Mesenchymal stem cell (in vitro differentiated cells and primary cell): Measurements from ENCODE around the gene PKHD1.

Experiments
- DNase-seq: peaks from one replicate; pipeline ENCODE4 v3.0.0-alpha.2; 2013
- H2AFZ ChIP-seq: one replicate; pipeline ENCODE4 v1.6.1; 2013; ENCODE audit warnings: low read depth, mild to moderate bottlenecking, control low read depth, inconsistent platforms, low read length, moderate library complexity
- H2AK5ac ChIP-seq: 2 replicates; pipeline ENCODE4 v1.6.1; 2013; ENCODE audit warnings: low read length, moderate library complexity, mild to moderate bottlenecking, inconsistent platforms; ENCODE audit not compliant: severe bottlenecking
- H2BK120ac ChIP-seq: one replicate; pipeline ENCODE4 v1.6.1; 2013; ENCODE audit warnings: low read depth, mild to moderate bottlenecking, inconsistent platforms, low read length, moderate library complexity
- H2BK12ac ChIP-seq, 2 experiments: one replicate each; pipeline ENCODE4 v1.6.1; 2013; ENCODE audit warnings: inconsistent platforms in 2 of 2, low read length in 2 of 2, mild to moderate bottlenecking in 2 of 2, moderate library complexity in 2 of 2, control low read depth in 1 of 2
- H2BK15ac ChIP-seq: one replicate; pipeline ENCODE4 v1.6.1; 2013; ENCODE audit warnings: mild to moderate bottlenecking, low read depth, inconsistent platforms; ENCODE audit not compliant: poor library complexity, severe bottlenecking
- H2BK5ac ChIP-seq: 2 replicates; pipeline ENCODE4 v1.6.1; 2013; ENCODE audit warnings: low read depth, mild to moderate bottlenecking, low read length, control low read depth, inconsistent platforms; ENCODE audit not compliant: poor library complexity, severe bottlenecking
- H3K14ac ChIP-seq, 2 experiments: one replicate each; pipeline ENCODE4 v1.6.1; 2013; ENCODE audit warnings: inconsistent platforms in 2 of 2, low read length in 2 of 2, control low read depth in 1 of 2, mild to moderate bottlenecking in 1 of 2, moderate library complexity in 1 of 2
- H3K18ac ChIP-seq, 2 experiments: one replicate each; pipeline ENCODE4 v1.6.1; 2013; ENCODE audit warnings: inconsistent platforms in 2 of 2, low read length in 2 of 2, control low read depth in 1 of 2, low read depth in 1 of 2, mild to moderate bottlenecking in 1 of 2
- H3K23ac ChIP-seq, 2 experiments: one replicate each; pipeline ENCODE4 v1.6.1; 2013; ENCODE audit warnings: inconsistent platforms in 2 of 2, low read length in 2 of 2, mild to moderate bottlenecking in 2 of 2, moderate library complexity in 2 of 2, control low read depth in 1 of 2
- H3K27ac ChIP-seq: 2 replicates; pipeline ENCODE4 v1.5.1; 2013; ENCODE audit warnings: mild to moderate bottlenecking, moderate library complexity, low read length, control low read depth, inconsistent platforms; ENCODE audit not compliant: poor library complexity, severe bottlenecking
- H3K27me3 ChIP-seq, 2 experiments: 2 replicates each; pipeline versions ENCODE4 v1.6.1 to v1.7.0; 2013; ENCODE audit warnings: low read length in 2 of 2, mild to moderate bottlenecking in 2 of 2, moderate library complexity in 2 of 2, control low read depth in 1 of 2, inconsistent platforms in 1 of 2; ENCODE audit not compliant: control insufficient read depth in 1 of 2, insufficient read depth in 1 of 2
- H3K36me3 ChIP-seq, 2 experiments: 2 replicates each; pipeline versions ENCODE4 v1.6.1 to v1.7.0; 2013; ENCODE audit warnings: low read length in 2 of 2, control low read depth in 1 of 2, inconsistent platforms in 1 of 2, low read depth in 1 of 2, mild to moderate bottlenecking in 1 of 2; ENCODE audit not compliant: insufficient read depth in 2 of 2, control insufficient read depth in 1 of 2
- H3K4ac ChIP-seq, 2 experiments: one replicate each; pipeline ENCODE4 v1.6.1; 2013; ENCODE audit warnings: inconsistent platforms in 2 of 2, low read length in 2 of 2, mild to moderate bottlenecking in 2 of 2, moderate library complexity in 2 of 2, control low read depth in 1 of 2, low read depth in 1 of 2
- H3K4me1 ChIP-seq: 2 replicates; pipeline ENCODE4 v1.6.1; 2013; ENCODE audit warnings: low read depth, low read length, control low read depth; ENCODE audit not compliant: control insufficient read depth, insufficient read depth
- H3K4me2 ChIP-seq: 2 replicates; pipeline ENCODE4 v1.6.1; 2013; ENCODE audit warnings: low read length, mild to moderate bottlenecking, inconsistent platforms; ENCODE audit not compliant: poor library complexity, severe bottlenecking
- H3K4me3 ChIP-seq, 2 experiments: 2 replicates each; pipeline versions ENCODE4 v1.5.1 to v1.7.0; 2013; ENCODE audit warnings: low read length in 2 of 2, mild to moderate bottlenecking in 2 of 2, control low read depth in 1 of 2, low read depth in 1 of 2; ENCODE audit not compliant: insufficient read depth in 1 of 2
- H3K79me1 ChIP-seq: replicated peaks from 2 replicates; pipeline ENCODE4 v1.6.1; 2013; ENCODE audit warnings: mild to moderate bottlenecking, control low read depth, low read length, inconsistent platforms; ENCODE audit not compliant: poor library complexity, severe bottlenecking
- H3K9ac ChIP-seq: 2 replicates; pipeline ENCODE4 v1.7.0; 2013; ENCODE audit warnings: mild to moderate bottlenecking, low read length, moderate library complexity
- H3K9me3 ChIP-seq: 2 replicates; pipeline ENCODE4 v1.7.0; 2013; ENCODE audit warnings: mild to moderate bottlenecking, low read length; ENCODE audit not compliant: control insufficient read depth
- H4K8ac ChIP-seq: one replicate; pipeline ENCODE4 v1.6.1; 2013; ENCODE audit warnings: inconsistent platforms, mild to moderate bottlenecking, low read length, moderate library complexity
- H4K91ac ChIP-seq: one replicate; pipeline ENCODE4 v1.6.1; 2013; ENCODE audit warnings: mild to moderate bottlenecking, low read length, inconsistent platforms
- WGBS: methylation state at CpG from one replicate; pipeline ENCODE4 v1.1.7; 2013; ENCODE audit warnings: mixed read lengths; 5-methylcytosine and 5-hydroxymethylcytosine counted together

PKHD1 gene

GRCh38 chr6:51959744-51960383 is 127.5 kb downstream of the PKHD1 start:
- H3K27me3 ChIP-seq = peaks cover 3 to 11% of the 10 kb centered on the region in 2 experiments
- no peak overlapping the region for H2BK120ac ChIP-seq
- no peak overlapping the region for H2BK12ac ChIP-seq
- no peak overlapping the region for H3K14ac ChIP-seq
- peak; percentile 51 for DNase-seq
- no peak overlapping the region for H3K23ac ChIP-seq
- no peak overlapping the region for H4K8ac ChIP-seq
- H3K27ac ChIP-seq = no peak overlapping the region
- no peak overlapping the region for H2BK5ac ChIP-seq
- 0% methylated on average over 4 of the region's 6 CpGs for WGBS
- no peaks in the 10 kb centered on the region for H3K9me3 ChIP-seq
- no peak overlapping the region for H3K4ac ChIP-seq
- no peak overlapping the region for H3K4me2 ChIP-seq
- H3K4me1 ChIP-seq = no peaks in the 10 kb centered on the region
- no peak overlapping the region for H2AFZ ChIP-seq
- no peak overlapping the region for H3K9ac ChIP-seq
- H3K18ac ChIP-seq = no peak overlapping the region
- no peak overlapping the region for H4K91ac ChIP-seq
- H3K4me3 ChIP-seq = no peak overlapping the region
- no peaks in the 10 kb centered on the region for H3K36me3 ChIP-seq
- no peak overlapping the region for H2AK5ac ChIP-seq
- H2BK15ac ChIP-seq = no peak overlapping the region
- H3K79me1 ChIP-seq = no peaks in the 10 kb centered on the region

- WGBS = 60% methylated on average over 1 of the region's 3 CpGs
- Histone ChIP-seq H3K4ac (no peak overlapping the region), H4K8ac (no peak overlapping the region), H3K36me3 (no peaks in the 10 kb centered on the region), H3K79me1 (no peaks in the 10 kb centered on the region), H3K9me3 (no peaks in the 10 kb centered on the region), H2BK12ac (no peak overlapping the region), H3K27ac (no peak overlapping the region), H2BK120ac (no peak overlapping the region), H3K27me3 (no peaks in the 10 kb centered on the region), H3K18ac (no peak overlapping the region), H3K9ac (no peak overlapping the region), H3K4me1 (no peaks in the 10 kb centered on the region), H4K91ac (no peak overlapping the region), H3K4me2 (no peak overlapping the region), H3K4me3 (no peak overlapping the region), H2AFZ (no peak overlapping the region), H3K23ac (no peak overlapping the region), H2BK15ac (no peak overlapping the region), H2BK5ac (no peak overlapping the region), H3K14ac (no peak overlapping the region), H2AK5ac (no peak overlapping the region)
- no peak for DNase-seq
These were observed 132.7 kb downstream of the PKHD1 start for GRCh38 chr6:51954681-51955080.

GRCh38 chr6:51953246-51953645 is 134.2 kb downstream of the PKHD1 start:
- Histone ChIP-seq H2BK120ac (no peak overlapping the region), H3K14ac (no peak overlapping the region), H3K4me3 (no peak overlapping the region), H2AK5ac (no peak overlapping the region), H3K36me3 (no peaks in the 10 kb centered on the region), H3K27me3 (no peaks in the 10 kb centered on the region), H2BK12ac (no peak overlapping the region), H3K23ac (no peak overlapping the region), H4K91ac (no peak overlapping the region), H3K9ac (no peak overlapping the region), H3K18ac (no peak overlapping the region), H3K4me2 (no peak overlapping the region), H3K4ac (no peak overlapping the region), H4K8ac (no peak overlapping the region), H3K79me1 (no peaks in the 10 kb centered on the region), H2BK5ac (no peak overlapping the region), H2AFZ (no peak overlapping the region), H3K27ac (no peak overlapping the region), H2BK15ac (no peak overlapping the region), H3K4me1 (no peaks in the 10 kb centered on the region), H3K9me3 (no peaks in the 10 kb centered on the region)
- DNase-seq = no peak

GRCh38 chr6:51951924-51952323 is 135.5 kb downstream of the PKHD1 start:
- H3K4me1 ChIP-seq = no peaks in the 10 kb centered on the region
- H3K27ac ChIP-seq = no peak overlapping the region
- H2BK15ac ChIP-seq = no peak overlapping the region
- H3K9ac ChIP-seq = no peak overlapping the region
- H3K4ac ChIP-seq = no peak overlapping the region
- no peak overlapping the region for H2AK5ac ChIP-seq
- no peak overlapping the region for H3K4me3 ChIP-seq
- no peak overlapping the region for H3K23ac ChIP-seq
- H2BK12ac ChIP-seq = no peak overlapping the region
- no peak overlapping the region for H4K8ac ChIP-seq
- H2BK5ac ChIP-seq = no peak overlapping the region
- H3K4me2 ChIP-seq = no peak overlapping the region
- H3K9me3 ChIP-seq = no peaks in the 10 kb centered on the region
- H3K14ac ChIP-seq = no peak overlapping the region
- no peaks in the 10 kb centered on the region for H3K27me3 ChIP-seq
- DNase-seq = no peak
- H3K79me1 ChIP-seq = no peaks in the 10 kb centered on the region
- H3K18ac ChIP-seq = no peak overlapping the region
- H3K36me3 ChIP-seq = no peaks in the 10 kb centered on the region
- no peak overlapping the region for H4K91ac ChIP-seq
- no peak overlapping the region for H2BK120ac ChIP-seq
- H2AFZ ChIP-seq = no peak overlapping the region
